Adrenal gland (tissue), 12 donors: Measurements from ENCODE around the gene TACC2. TPM values are rescaled to one million over a fixed set of nuclear protein-coding genes. Genes with fewer than 3 reads are reported as not detected.

Experiments
- DNase-seq, 7 donors: peaks; one replicate each; pipeline ENCODE4 v3.0.0-alpha.2; 2019 to 2020
- H3K27ac ChIP-seq, 5 donors: fragments of 200-600 bp; sonication (generic) in 4 of 5; 1 replicate in 3 of 5; 2 replicates in 2 of 5; pipeline versions ENCODE4 v1.5.1 to v1.8.0; 2016 to 2020; ENCODE audit warnings: mild to moderate bottlenecking in 1 of 5
- H3K27me3 ChIP-seq: fragments of 200-600 bp; 2 replicates; pipeline ENCODE4 v1.8.0; 2021
- H3K36me3 ChIP-seq, 2 donors: fragments of 200-600 bp; replicated peaks in 1 of 2; 1 replicate in 1 of 2; 2 replicates in 1 of 2; pipeline versions ENCODE4 v1.5.1 to v1.8.0; 2018 to 2022
- H3K4me1 ChIP-seq, 2 donors: fragments of 200-600 bp; replicated peaks in 1 of 2; 1 replicate in 1 of 2; 2 replicates in 1 of 2; pipeline versions ENCODE4 v1.5.1 to v1.8.0; 2018 to 2021
- H3K4me3 ChIP-seq, 4 donors: fragments of 200-600 bp; sonication (generic) in 3 of 4; one replicate each; pipeline ENCODE4 v1.5.1; 2016 to 2018
- H3K9me3 ChIP-seq, 3 donors: fragments of 200-600 bp; sonication (generic) in 1 of 3; replicated peaks in 1 of 3; 1 replicate in 2 of 3; 2 replicates in 1 of 3; pipeline versions ENCODE4 v1.5.1 to v1.8.0; 2016 to 2021
- CTCF ChIP-seq, 6 experiments: fragments of 450-650 bp in 4 of 6; fragments of 200-600 bp in 2 of 6; sonication (generic) in 1 of 6; IDR thresholded peaks; 1 replicate in 5 of 6; 2 replicates in 1 of 6; pipeline versions ENCODE4 v1.5.1 to v1.8.0; 2016 to 2021; ENCODE audit warnings: antibody characterized with exemption in 6 of 6, mild to moderate bottlenecking in 2 of 6, moderate library complexity in 1 of 6
- POLR2A ChIP-seq, 2 donors: fragments of 450-650 bp; IDR thresholded peaks; one replicate each; pipeline ENCODE4 v1.6.1; 2017; ENCODE audit warnings: antibody characterized with exemption in 2 of 2, mild to moderate bottlenecking in 2 of 2, moderate library complexity in 1 of 2
- WGBS, 4 donors: extraction: QIAGEN DNeasy Blood & Tissue Kit in 2 of 4; methylation state at CpG; one replicate each; pipeline versions ENCODE4 v1.1.5 to v1.1.7; 2013 to 2017; 5-methylcytosine and 5-hydroxymethylcytosine counted together
- intact Hi-C, 2 donors: fragments of 100-400 bp; cut with DNase I; formaldehyde crosslinking; loops; one replicate each; pipeline versions ENCODE4 v1.14.1 to v1.15.0; 2022 to 2023
- polyA plus RNA-seq, 3 donors: library from polyadenylated mRNA; stranded (reverse); fragments of 200-250 nt in 2 of 3; fragments of 350-450 nt in 1 of 3; fragmentation: Illumina TruSeq in 1 of 3; extraction: RNeasy Lipid Tissue Mini Kit (QIAGEN cat#74804) in 1 of 3; gene quantifications; one replicate each; pipeline ENCODE4 v1.2.3, GENCODE V29; 2013 to 2014
- total RNA-seq, 9 donors: library from RNA; depleted of rRNA in 4 of 9; stranded (reverse); fragments of >200 nt in 4 of 9; fragments of 120-200 nt in 1 of 9; fragmentation: NEBNext Ultra II Directional in 1 of 9; extraction: Animal tissue kit (Norgen Biotek cat#: 25700) in 1 of 9; gene quantifications; one replicate each; pipeline versions ENCODE4 v1.1.0 to v1.2.4, GENCODE V29; 2013 to 2023
- donor health status: healthy with polysubstance abuse.
- donor health status: Bipolar disorder and iron deficiency.
- donor health status: DM: yes; HTN: yes; CAD: no.
- donor health status: DM: no; HTN: no; CAD: no.
- donor health status: DM: no; HTN: no; CAD: no.
- donor health status: DM: yes; HTN: yes; CAD: no.

Gene TACC2
- total and polyA plus RNA-seq, 12 donors: 11.3 to 45.7 (median 26.3) TPM

DNA sequence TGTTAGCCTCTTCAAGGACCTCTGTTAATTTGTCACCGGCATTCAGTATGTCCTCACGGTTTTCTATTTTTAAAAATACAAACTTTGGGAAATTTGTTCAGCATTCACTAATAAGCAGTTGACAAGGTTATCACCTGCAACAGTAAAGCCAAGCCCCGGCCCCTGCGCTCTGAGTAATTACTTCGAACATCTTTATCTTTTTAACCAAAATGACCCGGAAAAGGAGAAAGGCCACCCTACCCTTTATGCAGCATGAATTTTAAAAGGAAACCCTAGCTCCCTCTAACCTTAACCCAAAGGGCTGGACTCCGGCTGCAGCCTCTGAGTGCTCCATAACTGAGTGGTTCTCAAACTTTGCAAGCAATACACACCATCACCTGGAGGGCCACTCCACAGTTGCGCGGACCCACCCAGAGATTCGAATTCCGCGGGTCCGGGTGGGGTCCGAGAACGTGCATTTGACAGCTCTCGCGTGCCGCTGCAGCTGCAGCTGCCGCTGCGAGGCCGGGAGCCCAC, 14.9 kb upstream of the TACC2 start:
- no peak for TF ChIP-seq POLR2A (IDR thresholded peaks at IDR 0.05)
- peak in 1 of 6 experiments; percentile 17 for TF ChIP-seq CTCF (IDR thresholded peaks at IDR 0.05)
- peak overlapping the region in 3 of 5 donors; percentile 94 to 96 (median 95) for H3K27ac ChIP-seq
- H3K9me3 ChIP-seq: no peaks in the 10 kb centered on the region
- H3K27me3 ChIP-seq: no peaks in the 10 kb centered on the region
- peaks cover 0 to 16% of the 10 kb centered on the region in 2 donors for H3K36me3 ChIP-seq
- intact Hi-C loops: loop anchor here in 1 of 2 donors (5.0 to 10.0 kb wide), 2 partner anchors 42 to 131 kb away; no protein-coding TSS in a partner anchor
- peak overlapping the region; percentile 13 to 97 (median 64) for H3K4me3 ChIP-seq
- 5 to 16% (median 8%) methylated on average over 7 to 21 of the region's 21 CpGs for WGBS, 4 donors
- DNase-seq: no peak
- peaks cover 8 to 13% of the 10 kb centered on the region in 2 donors for H3K4me1 ChIP-seq

DNA sequence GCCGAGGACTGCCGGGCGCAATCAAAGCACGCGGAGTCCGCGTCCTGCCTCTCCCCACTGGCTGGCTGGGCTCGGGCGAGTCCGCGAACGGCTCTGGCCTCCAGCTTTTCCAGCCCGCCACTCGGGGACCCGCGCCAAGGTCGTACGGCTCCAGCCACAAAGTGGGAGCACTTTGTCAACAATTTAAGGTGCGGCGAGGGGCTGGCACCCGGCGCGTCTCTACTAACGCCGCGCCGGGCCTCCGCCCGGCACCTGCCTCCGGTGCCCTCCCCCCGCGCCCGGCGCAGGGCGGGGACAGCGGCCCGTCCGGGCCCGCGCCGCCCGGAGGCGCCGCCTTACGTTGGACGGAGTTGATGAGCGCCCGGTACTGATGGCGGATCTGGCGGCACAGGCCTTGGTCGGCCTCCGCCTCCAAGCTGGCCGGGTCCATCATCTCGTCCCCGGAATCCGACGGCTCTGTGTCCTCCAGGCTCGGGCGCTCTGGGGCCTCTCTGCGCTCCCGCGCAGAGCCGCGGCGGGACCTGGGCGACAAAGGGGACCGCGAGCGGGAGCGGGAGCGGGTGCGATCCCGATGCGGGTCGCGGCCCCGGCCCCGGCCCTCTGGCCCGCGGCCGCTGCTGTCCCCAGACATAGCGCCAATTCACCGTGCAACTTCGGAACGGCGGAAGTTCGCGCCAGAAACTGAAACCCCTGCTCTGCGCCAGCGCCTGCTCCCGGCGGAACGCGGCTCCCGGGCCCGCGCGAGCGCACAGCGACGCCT, 14.2 kb upstream of the TACC2 start, which contains the start of gene NSMCE4A:
NSMCE4A (minus strand) TSS at position 683 of the 760 bp plus-strand sequence; CDS start at position 631, 52 bp downstream.
- peak; percentile 75 to 84 (median 79) for DNase-seq
- TF ChIP-seq POLR2A (IDR thresholded peaks at IDR 0.05): peak in 1 of 2 donors; percentile 69
- peak in 4 of 6 experiments; percentile 42 to 62 (median 58) for TF ChIP-seq CTCF (IDR thresholded peaks at IDR 0.05)
- intact Hi-C loops: loop anchor here in 1 of 2 donors (5.0 to 10.0 kb wide), 2 partner anchors 42 to 130 kb away; no protein-coding TSS in a partner anchor
- Histone ChIP-seq H3K27me3 (no peaks in the 10 kb centered on the region), H3K4me3 (peak within 1 kb of the TSS; percentile 35 to 97 (median 66)), H3K9me3 (no peaks in the 10 kb centered on the region), H3K36me3 (peaks cover 0 to 12% of the 10 kb centered on the region in 2 donors), H3K4me1 (peaks cover 8 to 13% of the 10 kb centered on the region in 2 donors), H3K27ac (peak within 1 kb of the TSS; percentile 69 to 96 (median 94))
- WGBS, 4 donors: 0 to 10% (median 1%) methylated on average over 2 to 101 of the region's 101 CpGs

DNA sequence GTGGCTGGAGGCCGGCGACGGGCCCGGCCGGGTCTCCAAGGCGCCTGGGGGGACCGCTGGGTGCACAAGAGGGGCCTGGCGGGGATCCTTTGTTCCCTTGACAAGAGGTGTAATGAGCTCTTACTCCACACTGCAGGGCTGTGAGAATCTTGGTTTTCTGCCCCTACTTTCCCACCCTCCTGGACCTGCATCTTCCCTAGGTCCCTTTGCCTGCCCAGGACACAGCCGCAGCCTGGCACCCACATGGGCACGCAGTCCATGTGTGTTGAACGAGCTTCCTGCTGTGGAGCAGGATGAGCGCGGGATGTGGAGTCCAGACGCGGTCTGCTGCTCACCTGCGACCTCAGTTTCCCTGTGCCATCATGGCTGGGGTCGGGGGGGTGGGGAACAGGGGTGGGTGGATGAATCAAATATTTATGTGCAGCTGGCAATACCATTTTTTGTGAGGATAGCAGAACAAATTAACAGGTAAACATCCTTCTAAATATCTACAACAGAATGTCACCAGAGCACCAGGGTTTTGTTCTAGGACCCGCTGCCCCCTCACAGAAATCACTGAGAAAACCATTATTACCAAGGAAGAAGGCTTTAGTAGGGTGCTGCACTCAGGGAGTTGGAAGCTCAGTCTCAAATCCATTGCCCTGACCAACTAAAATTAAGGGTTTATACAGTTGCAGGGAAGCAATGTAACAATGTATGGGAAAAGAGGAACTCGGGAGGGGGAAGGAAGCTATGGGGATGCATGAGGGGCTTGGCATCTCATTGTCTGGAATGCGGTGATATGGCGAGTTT, 13.5 kb upstream of the TACC2 start:
- Histone ChIP-seq H3K9me3 (no peaks in the 10 kb centered on the region), H3K27ac (peak overlapping the region in 4 of 5 donors; percentile 86 to 96 (median 94)), H3K27me3 (no peaks in the 10 kb centered on the region), H3K4me3 (peak overlapping the region; percentile 35 to 97 (median 66)), H3K4me1 (peaks cover 8 to 13% of the 10 kb centered on the region in 2 donors), H3K36me3 (peaks cover 0 to 6% of the 10 kb centered on the region in 2 donors)
- 28 to 57% (median 35%) methylated on average over 12 to 21 of the region's 21 CpGs for WGBS, 4 donors
- no peak for TF ChIP-seq POLR2A (IDR thresholded peaks at IDR 0.05)
- TF ChIP-seq CTCF (IDR thresholded peaks at IDR 0.05): peak in 2 of 6 experiments; percentile 19 to 37
- DNase-seq: no peak
- intact Hi-C loops: loop anchor here in 1 of 2 donors (10.0 kb wide), 1 partner anchor 129 kb away; no protein-coding TSS in a partner anchor
